ENCODE data around the gene LASP1. TPM values are rescaled to one million over a fixed set of nuclear protein-coding genes. Genes with fewer than 3 reads are reported as not detected.

LASP1 gene
- total RNA-seq, 2 experiments from 2014 or later = 135 to 139 TPM

DNA sequence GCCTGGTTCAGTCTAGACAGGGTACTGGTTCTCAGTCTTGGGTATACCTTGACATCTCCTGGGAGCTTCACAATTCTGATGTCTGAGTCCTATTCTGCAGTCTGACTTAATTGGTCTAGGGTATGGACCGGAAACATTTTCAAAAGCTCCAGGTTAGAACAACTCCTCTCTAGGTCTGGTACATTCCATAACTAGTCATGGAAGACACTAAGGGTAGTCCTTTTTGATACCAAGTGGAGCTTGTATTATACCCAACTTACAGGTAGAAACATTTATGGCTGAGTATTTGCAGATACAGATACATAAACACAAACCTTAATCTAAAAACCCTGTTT lies 21.3 kb upstream of the LASP1 start:
- ChIA-PET POLR2A (interaction anchor here (0.7 to 8.3 kb wide), 19 partner anchors 10 to 316 kb away, joined by 3 to 48 read pairs (median 4); partner anchors contain the start of genes CWC25, LASP1 and LASP1NB), CTCF (interaction anchor here (0.7 to 1.6 kb wide), 3 partner anchors 76 to 305 kb away, joined by 3 to 4 read pairs (median 4); partner anchors contain the start of gene LASP1NB)
- no peaks in the 10 kb centered on the region for H3K9me3 Mint-ChIP-seq

DNA sequence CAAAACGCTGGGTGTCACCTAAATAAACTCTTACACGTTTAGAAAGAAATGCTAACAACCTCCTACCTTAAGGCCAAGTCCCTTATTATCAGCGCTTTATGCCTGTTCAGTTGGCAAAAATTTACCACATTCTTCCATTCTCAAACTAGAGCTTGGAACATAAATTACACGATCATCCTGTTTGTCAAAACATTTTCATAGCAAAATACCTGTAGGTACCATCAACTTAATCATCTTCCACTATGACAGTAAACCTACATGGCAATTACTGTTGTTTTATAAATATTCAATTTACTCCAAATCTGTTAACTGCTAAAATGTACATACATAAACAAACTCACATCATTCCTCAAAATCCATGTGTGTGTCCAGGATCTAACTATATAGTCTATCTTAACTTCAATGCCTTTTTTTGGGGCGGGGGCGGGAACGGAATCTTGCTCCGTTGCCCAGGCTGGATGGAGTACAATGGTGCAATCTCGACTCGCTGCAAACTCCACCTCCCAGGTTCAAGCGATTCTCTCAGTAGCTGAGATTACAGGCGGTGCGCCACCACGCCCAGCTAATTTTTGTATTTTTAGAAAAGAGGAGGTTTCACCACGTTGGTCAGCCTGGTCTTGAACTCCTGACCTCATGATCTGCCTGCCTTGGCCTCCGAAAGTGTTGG lies 20.8 kb upstream of the LASP1 start:
- no peak overlapping the region for H3K27ac Mint-ChIP-seq
- H3K4me1 Mint-ChIP-seq (ENCODE audit: low read depth) = peaks cover 32% of the 10 kb centered on the region
- H3K27me3 Mint-ChIP-seq = no peaks in the 10 kb centered on the region
- H3K4me3 Mint-ChIP-seq = peak overlapping the region; percentile 42
- DNase-seq = no peak
- ChIA-PET CTCF (interaction anchor here (0.7 to 1.6 kb wide), 3 partner anchors 76 to 304 kb away, joined by 3 to 4 read pairs (median 4); partner anchors contain the start of gene LASP1NB), POLR2A (interaction anchor here (0.6 to 8.3 kb wide), 19 partner anchors 10 to 304 kb away, joined by 3 to 48 read pairs (median 4); partner anchors contain the start of genes CWC25, LASP1 and LASP1NB)
- H3K9me3 Mint-ChIP-seq = no peaks in the 10 kb centered on the region
- intact Hi-C loops (cut with micrococcal nuclease) = no loop called here
- TF ChIP-seq, protein P1, sequence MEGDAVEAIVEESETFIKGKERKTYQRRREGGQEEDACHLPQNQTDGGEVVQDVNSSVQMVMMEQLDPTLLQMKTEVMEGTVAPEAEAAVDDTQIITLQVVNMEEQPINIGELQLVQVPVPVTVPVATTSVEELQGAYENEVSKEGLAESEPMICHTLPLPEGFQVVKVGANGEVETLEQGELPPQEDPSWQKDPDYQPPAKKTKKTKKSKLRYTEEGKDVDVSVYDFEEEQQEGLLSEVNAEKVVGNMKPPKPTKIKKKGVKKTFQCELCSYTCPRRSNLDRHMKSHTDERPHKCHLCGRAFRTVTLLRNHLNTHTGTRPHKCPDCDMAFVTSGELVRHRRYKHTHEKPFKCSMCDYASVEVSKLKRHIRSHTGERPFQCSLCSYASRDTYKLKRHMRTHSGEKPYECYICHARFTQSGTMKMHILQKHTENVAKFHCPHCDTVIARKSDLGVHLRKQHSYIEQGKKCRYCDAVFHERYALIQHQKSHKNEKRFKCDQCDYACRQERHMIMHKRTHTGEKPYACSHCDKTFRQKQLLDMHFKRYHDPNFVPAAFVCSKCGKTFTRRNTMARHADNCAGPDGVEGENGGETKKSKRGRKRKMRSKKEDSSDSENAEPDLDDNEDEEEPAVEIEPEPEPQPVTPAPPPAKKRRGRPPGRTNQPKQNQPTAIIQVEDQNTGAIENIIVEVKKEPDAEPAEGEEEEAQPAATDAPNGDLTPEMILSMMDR (IDR thresholded peaks at IDR 0.05) = no peak
- no peak for ATAC-seq
- H3K36me3 Mint-ChIP-seq (ENCODE audit: low read depth) = peaks cover 60% of the 10 kb centered on the region

More for the DNA sequence above, 21.3 kb upstream of the LASP1 start:
- ATAC-seq (no peak), DNase-seq (no peak)
- H3K4me3 Mint-ChIP-seq = peak overlapping the region; percentile 42
- peaks cover 32% of the 10 kb centered on the region for H3K4me1 Mint-ChIP-seq (ENCODE audit: low read depth)
- intact Hi-C loops (cut with micrococcal nuclease) = no loop called here
- H3K27ac Mint-ChIP-seq = peak overlapping the region; percentile 30
- peaks cover 60% of the 10 kb centered on the region for H3K36me3 Mint-ChIP-seq (ENCODE audit: low read depth)
- TF ChIP-seq, protein P1 (IDR thresholded peaks at IDR 0.05) = no peak
- no peaks in the 10 kb centered on the region for H3K27me3 Mint-ChIP-seq

DNA sequence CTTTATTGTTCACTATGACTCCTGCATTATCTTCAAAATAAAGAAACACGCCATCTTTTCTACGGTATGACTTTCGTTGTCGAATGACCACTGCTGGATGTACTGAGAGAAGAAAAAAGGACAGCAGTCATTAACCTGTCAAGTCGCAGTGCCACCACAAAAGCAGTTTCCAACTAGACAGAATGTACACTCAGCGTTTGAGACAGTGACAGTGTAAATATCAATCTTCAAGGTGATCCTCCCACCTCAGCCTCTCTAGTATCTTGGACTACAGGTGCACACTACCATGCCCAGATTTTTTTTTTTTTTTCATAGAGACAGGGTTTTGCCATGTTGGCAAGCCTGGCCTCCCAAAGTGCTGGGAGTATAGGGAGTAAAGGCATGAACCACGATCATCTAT lies 19.5 kb upstream of the LASP1 start:
- DNase-seq = no peak
- CTCF ChIA-PET = no interaction called here
- TF ChIP-seq, protein P1 (IDR thresholded peaks at IDR 0.05) = no peak
- Mint-ChIP-seq H3K36me3 (ENCODE audit: low read depth) (peaks cover 60% of the 10 kb centered on the region), H3K4me3 (peak overlapping the region; percentile 99), H3K27me3 (no peaks in the 10 kb centered on the region), H3K9me3 (no peaks in the 10 kb centered on the region), H3K27ac (peak overlapping the region; percentile 76), H3K4me1 (ENCODE audit: low read depth) (peaks cover 39% of the 10 kb centered on the region)
- no peak for ATAC-seq
- POLR2A ChIA-PET = interaction anchor here (0.6 to 8.3 kb wide), 12 partner anchors 12 to 98 kb away, joined by 3 to 106 read pairs (median 4); partner anchors contain the start of genes CWC25, LASP1 and LASP1NB
- intact Hi-C loops (cut with micrococcal nuclease) = no loop called here

DNA sequence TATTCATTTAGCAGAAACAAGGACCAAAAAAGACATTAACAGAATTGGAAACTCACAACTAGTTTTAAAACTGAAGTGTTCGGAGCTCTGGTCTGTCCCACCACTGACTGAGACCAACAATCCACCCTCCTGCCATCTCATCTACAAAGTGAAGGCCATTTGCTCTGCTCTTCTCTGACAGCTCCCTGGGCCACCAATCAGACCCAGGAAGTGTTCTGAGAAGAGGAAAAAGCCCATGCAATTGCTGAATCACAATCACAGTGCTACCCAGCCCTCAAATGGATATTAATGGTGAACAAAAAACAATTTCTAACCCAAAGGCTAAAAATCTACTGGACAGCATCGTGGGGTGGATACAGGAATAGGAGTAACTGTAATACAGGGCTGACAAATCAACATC lies 18.4 kb upstream of the LASP1 start:
- Mint-ChIP-seq H3K4me3 (peak overlapping the region; percentile 99), H3K9me3 (no peaks in the 10 kb centered on the region), H3K27ac (peak overlapping the region; percentile 99), H3K27me3 (no peaks in the 10 kb centered on the region), H3K36me3 (ENCODE audit: low read depth) (peaks cover 60% of the 10 kb centered on the region), H3K4me1 (ENCODE audit: low read depth) (peaks cover 40% of the 10 kb centered on the region)
- no peak for ATAC-seq
- CTCF ChIA-PET = no interaction called here
- intact Hi-C loops (cut with micrococcal nuclease) = no loop called here
- POLR2A ChIA-PET = interaction anchor here (0.7 to 8.3 kb wide), 13 partner anchors 19 to 348 kb away, joined by 3 to 106 read pairs (median 4); partner anchors contain the start of genes CWC25, LASP1, LASP1NB and RPL19
- TF ChIP-seq, protein P1 (IDR thresholded peaks at IDR 0.05) = no peak
- no peak for DNase-seq

DNA sequence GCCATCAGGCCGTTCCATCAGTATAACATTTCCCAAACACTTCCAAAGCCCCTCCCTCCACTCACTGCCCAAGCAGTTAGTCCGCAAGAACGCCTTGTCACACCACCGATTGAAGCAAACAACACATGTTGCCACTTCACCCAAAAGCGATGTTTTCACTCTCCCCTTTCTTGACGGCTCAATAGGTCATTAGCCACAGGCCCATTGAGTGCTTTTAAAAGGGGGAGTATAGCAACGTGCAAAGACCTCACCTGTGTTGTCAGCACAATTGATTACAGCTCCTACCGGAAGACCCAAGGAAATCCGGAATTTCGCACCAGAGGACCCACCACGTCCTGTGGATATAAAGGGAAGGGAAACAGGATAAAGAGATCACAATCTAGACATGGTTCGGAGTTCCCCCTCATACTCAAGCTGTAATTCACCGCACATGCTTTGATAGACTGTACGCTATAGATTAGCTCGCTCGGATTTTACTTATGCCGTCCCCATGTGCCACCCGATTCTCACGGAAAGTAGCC lies 17.0 kb upstream of the LASP1 start:
- ChIA-PET POLR2A (interaction anchor here (0.8 to 8.3 kb wide), 25 partner anchors 11 to 312 kb away, joined by 3 to 106 read pairs (median 6); partner anchors contain the start of genes CWC25, LASP1, LASP1NB and MLLT6), CTCF (interaction anchor here (1.5 to 3.0 kb wide), 4 partner anchors 15 to 301 kb away, joined by 3 to 9 read pairs (median 8); no protein-coding TSS in a partner anchor)
- Mint-ChIP-seq H3K36me3 (ENCODE audit: low read depth) (peaks cover 55% of the 10 kb centered on the region), H3K27me3 (no peaks in the 10 kb centered on the region), H3K4me3 (peak overlapping the region; percentile 99), H3K4me1 (ENCODE audit: low read depth) (peaks cover 40% of the 10 kb centered on the region), H3K9me3 (no peaks in the 10 kb centered on the region), H3K27ac (peak overlapping the region; percentile 99)
- no peak for ATAC-seq
- DNase-seq = no peak
- TF ChIP-seq, protein P1 (IDR thresholded peaks at IDR 0.05) = no peak
- intact Hi-C loops (cut with micrococcal nuclease) = no loop called here

Measured in activated CD8-positive, alpha-beta T cell treated with anti-CD3 and anti-CD28 coated beads for 36 hours (primary cell).